Endothelial cell of umbilical vein (primary cell): ENCODE data around the gene FBLN2.

Experiments used
- EZH2 ChIP-seq: IDR thresholded peaks from 2 replicates; pipeline ENCODE4 v1.6.1; 2012; ENCODE audit warnings: borderline replicate concordance, low read depth, mild to moderate bottlenecking, moderate library complexity, low read length, inconsistent platforms; ENCODE audit not compliant: severe bottlenecking
- TF ChIP-seq, protein P1 (sequence below), 2 donors: IDR thresholded peaks; 1 replicate in 1 of 2; 2 replicates in 1 of 2; pipeline ENCODE4 v1.5.1; 2011; ENCODE audit warnings: low read length in 2 of 2, mild to moderate bottlenecking in 2 of 2, moderate library complexity in 2 of 2, control low read depth in 1 of 2, inconsistent platforms in 1 of 2, low read depth in 1 of 2; ENCODE audit not compliant: insufficient read depth in 1 of 2; ENCODE audit errors: extremely low read depth in 1 of 2

DNA sequence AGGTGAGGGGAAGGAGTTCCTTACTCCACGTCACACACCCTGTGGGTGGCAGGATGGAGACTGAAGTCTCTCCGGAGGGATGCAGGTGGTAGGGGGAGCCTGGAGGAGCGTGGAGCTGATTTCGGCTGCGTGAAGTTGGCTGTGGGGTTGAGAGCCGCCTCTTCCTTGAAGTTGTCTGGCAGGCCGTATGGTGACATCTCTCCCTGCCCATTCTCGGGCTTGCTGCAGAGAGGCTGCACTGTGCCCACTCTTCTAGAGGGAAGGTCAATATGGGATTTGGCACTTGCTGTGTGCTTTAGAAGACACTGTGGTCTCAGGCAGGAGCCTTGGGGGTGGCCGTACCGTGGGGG lies 13.4 kb upstream of the FBLN2 start:
- TF ChIP-seq, protein P1, sequence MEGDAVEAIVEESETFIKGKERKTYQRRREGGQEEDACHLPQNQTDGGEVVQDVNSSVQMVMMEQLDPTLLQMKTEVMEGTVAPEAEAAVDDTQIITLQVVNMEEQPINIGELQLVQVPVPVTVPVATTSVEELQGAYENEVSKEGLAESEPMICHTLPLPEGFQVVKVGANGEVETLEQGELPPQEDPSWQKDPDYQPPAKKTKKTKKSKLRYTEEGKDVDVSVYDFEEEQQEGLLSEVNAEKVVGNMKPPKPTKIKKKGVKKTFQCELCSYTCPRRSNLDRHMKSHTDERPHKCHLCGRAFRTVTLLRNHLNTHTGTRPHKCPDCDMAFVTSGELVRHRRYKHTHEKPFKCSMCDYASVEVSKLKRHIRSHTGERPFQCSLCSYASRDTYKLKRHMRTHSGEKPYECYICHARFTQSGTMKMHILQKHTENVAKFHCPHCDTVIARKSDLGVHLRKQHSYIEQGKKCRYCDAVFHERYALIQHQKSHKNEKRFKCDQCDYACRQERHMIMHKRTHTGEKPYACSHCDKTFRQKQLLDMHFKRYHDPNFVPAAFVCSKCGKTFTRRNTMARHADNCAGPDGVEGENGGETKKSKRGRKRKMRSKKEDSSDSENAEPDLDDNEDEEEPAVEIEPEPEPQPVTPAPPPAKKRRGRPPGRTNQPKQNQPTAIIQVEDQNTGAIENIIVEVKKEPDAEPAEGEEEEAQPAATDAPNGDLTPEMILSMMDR (IDR thresholded peaks at IDR 0.05; ENCODE audit: extremely low read depth in 1 of 2, insufficient read depth in 1 of 2, low read depth in 1 of 2, low read length in 2 of 2) = no peak
- no peak for TF ChIP-seq EZH2
